Measurements from ENCODE around the gene PCOLCE2.

- no peak for TF ChIP-seq POLR2A (IDR thresholded peaks at IDR 0.05)
- TF ChIP-seq, protein P1, sequence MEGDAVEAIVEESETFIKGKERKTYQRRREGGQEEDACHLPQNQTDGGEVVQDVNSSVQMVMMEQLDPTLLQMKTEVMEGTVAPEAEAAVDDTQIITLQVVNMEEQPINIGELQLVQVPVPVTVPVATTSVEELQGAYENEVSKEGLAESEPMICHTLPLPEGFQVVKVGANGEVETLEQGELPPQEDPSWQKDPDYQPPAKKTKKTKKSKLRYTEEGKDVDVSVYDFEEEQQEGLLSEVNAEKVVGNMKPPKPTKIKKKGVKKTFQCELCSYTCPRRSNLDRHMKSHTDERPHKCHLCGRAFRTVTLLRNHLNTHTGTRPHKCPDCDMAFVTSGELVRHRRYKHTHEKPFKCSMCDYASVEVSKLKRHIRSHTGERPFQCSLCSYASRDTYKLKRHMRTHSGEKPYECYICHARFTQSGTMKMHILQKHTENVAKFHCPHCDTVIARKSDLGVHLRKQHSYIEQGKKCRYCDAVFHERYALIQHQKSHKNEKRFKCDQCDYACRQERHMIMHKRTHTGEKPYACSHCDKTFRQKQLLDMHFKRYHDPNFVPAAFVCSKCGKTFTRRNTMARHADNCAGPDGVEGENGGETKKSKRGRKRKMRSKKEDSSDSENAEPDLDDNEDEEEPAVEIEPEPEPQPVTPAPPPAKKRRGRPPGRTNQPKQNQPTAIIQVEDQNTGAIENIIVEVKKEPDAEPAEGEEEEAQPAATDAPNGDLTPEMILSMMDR (IDR thresholded peaks at IDR 0.05): no peak
- TF ChIP-seq EP300 (IDR thresholded peaks at IDR 0.05): no peak
These were observed 69.7 kb downstream of the PCOLCE2 start for GRCh38 chr3:142819179-142819578.

All from ovary (tissue), 3 donors.